HG02798 (cell line): ENCODE data around the gene ZNF669.

Experiments used
- ATAC-seq: cut with Tn5 transposase; IDR thresholded peaks from one replicate; pipeline ENCODE4 v1.9.1; 2021; ENCODE audit warnings: mild to moderate bottlenecking; ENCODE audit not compliant: unreplicated experiment, poor library complexity

Gene ZNF669

DNA sequence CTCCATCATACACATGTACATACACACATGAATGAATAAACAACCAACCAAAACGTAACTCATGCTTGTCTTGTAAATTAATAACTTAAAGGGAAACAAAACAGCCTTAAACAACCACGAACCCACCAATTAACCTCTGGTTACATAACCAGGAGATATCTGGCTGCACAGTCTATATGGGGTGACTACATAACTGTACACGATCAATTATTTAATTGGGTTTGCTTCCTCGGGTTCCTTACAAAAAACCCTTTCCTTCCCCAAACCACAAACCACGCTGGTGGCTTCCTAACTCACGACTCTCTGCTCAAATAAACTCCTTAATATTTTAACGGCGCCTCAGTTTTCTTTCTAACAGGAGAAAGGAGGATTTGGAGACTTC, 26.3 kb downstream of the ZNF669 start:
- no peak for ATAC-seq

- ATAC-seq, result no peak
Observed at GRCh38 chr1:247077213-247077612, 26.9 kb downstream of the ZNF669 start.

- no peak for ATAC-seq
Observed at GRCh38 chr1:247070645-247071044, 33.5 kb downstream of the ZNF669 start.

GRCh38 chr1:247064304-247064703, 39.9 kb downstream of the ZNF669 start:
- ATAC-seq, result no peak

- ATAC-seq, result no peak
Observed at GRCh38 chr1:247060771-247061170, 43.4 kb downstream of the ZNF669 start.

DNA sequence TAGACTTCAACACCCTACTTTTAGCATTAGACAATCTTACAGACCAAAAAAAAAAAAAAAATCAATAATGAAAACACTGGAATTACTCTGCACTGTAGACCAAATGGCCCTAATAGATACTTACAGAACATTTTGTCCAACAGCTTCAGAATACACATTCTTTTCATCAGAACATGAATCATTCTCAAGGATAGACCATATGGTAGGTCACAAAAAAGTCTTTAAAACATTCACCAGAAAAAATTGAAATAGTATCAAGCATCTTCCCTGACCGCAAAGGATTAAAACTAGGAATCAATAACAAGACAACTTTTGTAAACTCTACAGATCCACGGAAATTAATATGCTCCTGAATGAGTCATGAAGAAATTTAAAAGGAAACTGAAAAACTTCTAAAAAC, 48.1 kb downstream of the ZNF669 start:
- no peak for ATAC-seq

GRCh38 chr1:247054992-247055415, 49.2 kb downstream of the ZNF669 start:
- no peak for ATAC-seq
